ENCODE results near the gene ST6GALNAC1.
"Not testable (repeated sequence)": the region's sequence is repeated elsewhere in the genome, so short reads cannot be mapped to it uniquely, and the experiment has no call there.

Gene ST6GALNAC1

DNA sequence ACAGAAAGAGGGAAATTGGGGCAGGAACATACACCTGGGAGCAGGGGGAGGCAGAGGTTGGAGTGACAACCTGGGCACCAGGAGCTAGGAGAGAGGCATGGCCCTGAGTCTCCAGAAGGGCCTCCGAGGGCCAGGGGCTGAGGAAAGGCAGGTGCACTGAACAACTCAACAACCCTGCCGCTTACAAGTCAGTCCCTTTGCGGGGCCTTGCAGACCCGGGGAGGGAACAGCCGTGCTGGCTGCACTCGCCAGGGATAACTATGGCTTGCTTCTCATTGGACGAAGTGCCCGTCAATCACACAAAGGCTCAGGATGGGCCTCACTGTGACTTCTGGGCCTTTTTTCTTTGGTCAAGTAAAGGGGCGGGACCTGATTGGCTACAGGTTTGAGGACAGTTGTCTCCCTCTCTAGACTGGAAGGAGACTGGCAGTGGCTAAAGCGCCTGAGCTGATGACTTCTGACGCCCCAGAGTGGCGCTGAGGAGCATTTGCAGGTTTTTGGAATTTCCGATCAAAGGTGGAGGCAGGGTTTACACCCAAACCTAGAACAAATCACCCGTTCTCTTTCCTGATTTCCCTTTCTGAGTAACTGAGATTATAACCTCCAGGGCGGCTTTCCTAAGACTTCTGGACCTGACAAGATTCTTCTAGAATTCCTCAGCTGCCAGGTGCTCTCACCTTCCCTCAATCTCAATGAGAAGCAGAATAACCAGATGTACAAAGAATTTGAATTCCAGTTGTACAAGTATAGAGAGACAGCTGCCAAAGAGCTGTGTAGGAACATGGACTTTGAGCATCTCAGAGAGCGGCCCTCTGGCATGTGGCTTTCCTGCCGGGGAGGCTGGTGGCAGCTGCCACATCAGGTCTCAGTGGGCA, 30.3 kb downstream of the ST6GALNAC1 start:
- DNase-seq (ENCODE audit: low read depth in 2 of 3, low spot score in 2 of 3), result no peak

DNA sequence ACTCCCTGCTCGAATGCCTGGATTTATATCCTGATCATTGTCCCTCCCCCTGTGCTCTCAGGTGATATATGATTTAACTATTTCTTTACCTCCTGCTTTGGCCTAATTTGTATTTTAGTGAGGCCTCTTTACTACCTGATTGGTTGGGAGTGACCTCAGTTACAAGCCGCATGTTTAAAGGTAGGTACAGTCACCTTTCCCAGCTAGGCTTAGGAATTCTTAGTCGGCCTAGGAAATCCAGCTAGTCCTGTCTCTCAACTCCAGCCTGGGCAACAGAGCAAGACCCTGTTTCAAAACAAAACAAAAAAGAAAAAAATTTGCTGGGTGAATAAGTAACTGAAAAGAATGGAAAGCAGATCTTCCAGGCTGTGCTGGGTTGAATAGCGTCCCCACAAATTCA, 31.1 kb downstream of the ST6GALNAC1 start:
- DNase-seq (ENCODE audit: low read depth in 2 of 3, low spot score in 2 of 3), result no peak

DNA sequence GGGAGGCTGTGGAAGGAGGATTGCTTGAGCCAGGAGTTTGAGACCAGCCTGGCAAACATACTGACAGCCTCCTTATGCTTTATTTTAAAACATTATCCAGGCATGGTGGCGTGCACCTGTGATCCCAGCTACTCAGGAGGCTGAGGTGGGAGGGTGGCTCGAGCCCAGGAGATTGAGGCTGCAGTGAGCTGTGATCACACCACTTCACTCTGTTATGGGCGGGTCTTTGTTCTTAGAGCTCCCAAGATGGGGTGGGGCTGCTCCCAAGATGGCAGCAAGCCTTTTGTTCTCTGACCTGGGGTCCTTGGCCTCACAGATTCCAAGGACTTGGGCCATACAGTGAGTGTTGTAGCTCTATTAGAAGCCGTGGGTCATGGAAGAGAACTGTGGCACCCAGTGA, 31.8 kb downstream of the ST6GALNAC1 start:
- no peak for DNase-seq (ENCODE audit: low read depth in 2 of 3, low spot score in 2 of 3)

DNA sequence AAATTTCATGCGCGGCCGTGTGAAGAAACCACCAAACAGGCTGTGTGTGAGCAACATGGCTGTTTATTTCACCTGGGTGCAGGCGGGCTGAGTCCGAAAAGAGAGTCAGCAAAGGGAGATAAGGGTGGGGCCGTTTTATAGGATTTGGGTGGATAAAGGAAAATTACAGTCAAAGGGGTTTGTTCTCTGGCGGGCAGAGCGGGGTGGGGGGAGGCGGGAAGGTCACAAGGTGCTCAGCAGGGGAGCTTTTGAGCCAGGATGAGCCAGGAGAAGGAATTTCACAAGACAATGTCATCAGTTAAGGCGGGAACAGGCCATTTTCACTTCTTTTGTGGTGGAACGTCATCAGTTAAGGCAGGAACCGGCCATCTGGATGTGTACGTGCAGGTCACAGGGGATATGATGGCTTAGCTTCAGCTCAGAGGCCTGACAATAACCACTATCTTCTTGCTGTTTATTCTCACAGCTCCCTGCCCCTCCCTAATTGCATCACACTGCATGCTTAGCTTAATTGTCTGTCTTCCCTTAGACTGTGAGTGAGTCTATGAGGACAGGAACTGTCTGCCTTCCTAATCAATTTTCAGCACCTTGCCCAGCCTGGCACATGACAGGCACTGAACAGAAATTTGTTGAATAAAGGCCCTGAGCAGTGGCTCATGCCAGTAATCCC, 32.3 kb downstream of the ST6GALNAC1 start:
- not testable (repeated sequence) for DNase-seq (ENCODE audit: low read depth in 2 of 3, low spot score in 2 of 3)

DNA sequence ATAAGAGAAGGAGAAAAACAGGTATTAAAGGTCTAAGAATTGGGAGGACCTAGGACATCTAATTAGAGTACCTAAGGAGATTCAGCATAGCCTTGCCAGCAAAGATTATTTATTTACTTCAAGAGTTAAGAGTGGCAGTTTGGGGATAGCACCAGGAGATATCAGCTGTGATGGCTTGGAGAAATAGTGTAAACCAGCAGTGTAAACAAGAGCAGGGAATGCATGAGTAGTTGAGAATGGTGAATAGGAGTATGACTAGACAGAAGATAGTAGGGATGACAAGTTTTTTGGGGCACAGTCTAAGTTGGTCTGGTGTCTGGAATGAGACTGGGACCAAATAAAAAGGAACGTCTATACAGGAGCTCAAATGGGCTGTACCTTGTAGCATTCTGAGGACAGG, 36.9 kb downstream of the ST6GALNAC1 start:
- DNase-seq (ENCODE audit: low read depth in 2 of 3, low spot score in 2 of 3), result not testable (repeated sequence)

DNA sequence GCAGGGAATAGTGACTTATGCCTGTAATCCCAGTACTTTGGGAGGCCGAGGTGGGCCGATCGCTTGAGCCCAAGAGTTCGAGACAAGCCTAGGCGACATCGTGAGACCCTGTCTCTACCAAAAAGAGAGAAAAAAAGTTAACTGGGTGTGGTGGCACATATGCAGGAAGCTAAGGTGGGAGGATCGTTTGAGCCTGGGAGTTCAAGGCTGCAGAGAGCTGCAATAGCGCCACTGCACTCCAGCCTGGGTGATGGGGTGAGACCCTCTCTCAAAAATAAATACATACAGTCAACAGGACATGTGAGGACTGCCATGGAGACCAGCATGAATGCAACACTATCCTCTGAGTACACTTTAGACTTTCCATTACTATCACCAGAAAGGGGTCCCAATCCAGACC, 42.5 kb downstream of the ST6GALNAC1 start:
- DNase-seq (ENCODE audit: low read depth in 2 of 3, low spot score in 2 of 3), result no peak

DNA sequence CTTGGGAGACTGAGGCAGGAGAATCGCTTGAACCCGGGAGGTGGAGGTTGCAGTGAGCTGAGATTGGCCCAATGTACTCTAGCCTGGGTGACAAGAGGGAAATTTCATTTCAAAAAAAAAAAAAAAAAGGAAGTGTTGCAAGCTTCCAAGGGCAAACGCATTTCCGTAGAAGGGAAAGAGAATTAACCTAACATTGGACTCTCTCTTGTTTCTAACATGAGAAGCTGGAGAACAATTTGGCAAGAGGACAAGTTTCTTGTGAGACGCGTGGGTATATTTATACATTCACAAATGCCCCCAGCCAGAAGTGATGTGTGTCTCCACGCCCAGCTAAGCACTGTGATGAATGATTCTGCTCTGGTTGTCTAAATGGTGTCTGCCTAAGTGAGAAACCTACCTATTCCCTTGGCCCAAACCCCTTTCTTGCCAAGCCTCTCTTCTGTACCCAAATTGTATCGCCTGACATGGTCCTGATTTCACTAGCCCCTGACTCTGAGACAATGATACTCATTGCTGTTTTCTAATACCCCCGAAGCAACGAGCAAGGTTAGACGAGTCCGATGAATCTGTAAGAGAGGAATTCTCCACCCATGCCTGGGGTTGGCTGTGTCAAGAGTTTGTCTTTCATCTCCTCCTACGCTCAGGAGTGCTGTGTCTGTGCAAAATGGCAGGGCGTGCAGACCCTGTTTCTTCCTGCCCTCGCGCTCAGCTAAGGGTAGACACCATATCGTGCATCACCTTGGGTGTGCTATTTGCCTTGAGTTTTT, 43.7 kb downstream of the ST6GALNAC1 start:
- no peak for DNase-seq (ENCODE audit: low read depth in 2 of 3, low spot score in 2 of 3)

DNA sequence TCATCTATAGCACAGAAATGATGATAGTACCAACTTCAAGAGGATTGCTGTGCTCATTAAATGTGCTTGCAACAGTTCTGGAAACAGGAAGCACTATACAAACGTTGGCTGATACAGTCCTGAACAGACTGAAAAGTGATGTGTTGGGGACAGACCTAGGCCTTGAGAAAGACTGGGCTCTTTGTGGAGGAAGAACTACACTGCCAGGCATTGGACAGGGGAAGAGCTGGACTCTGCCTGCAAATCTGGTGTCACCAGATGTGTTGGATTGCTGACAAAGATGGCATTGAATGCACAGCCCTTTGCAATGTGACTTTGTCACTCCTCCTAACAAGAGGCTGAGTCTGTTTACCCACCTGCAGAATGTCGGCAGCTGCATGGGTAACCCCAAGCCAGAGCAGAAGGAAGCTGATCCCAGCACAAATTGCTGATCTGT, 45.5 kb downstream of the ST6GALNAC1 start:
- no peak for DNase-seq (ENCODE audit: low read depth in 2 of 3, low spot score in 2 of 3)

DNA sequence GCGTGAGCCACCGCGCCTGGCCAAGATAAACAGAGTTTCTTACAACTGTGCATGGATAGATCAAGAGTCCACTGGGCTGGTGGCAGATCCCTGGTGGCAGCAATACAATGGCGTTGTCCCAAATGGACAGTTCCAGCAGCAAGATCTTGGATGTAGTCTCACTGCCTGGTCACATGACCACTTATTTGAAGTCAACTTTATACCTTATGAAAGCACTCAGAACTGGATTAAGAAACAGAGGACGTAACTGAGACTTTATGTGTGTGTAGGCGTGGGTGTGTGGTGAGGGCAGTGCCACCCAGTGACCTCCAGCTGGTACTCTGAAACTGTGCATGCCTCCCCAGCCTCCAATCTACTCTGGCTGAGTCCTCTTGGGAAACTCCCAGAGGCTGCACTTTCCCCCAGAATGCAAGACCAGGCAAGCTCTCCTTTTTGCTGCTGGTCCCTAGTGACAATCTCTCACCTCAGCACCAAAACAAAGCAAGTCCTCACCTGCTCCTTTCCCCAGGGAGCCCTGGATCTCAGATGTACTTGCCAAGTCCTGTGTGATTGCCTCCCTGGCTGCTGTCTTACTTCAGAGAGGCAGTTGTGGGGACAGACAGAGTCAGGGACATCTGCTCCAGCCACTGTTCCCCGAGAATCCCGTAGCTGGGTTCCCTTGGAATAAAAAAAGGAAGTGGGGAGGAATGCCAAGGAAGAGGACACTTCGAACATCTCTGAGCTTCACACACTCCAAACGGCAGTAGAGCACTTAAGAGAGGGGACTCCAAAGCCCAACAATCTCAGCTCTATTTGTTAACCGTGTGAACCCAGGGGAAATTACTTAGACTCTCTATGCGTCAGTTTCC, 46.2 kb downstream of the ST6GALNAC1 start:
- DNase-seq (ENCODE audit: low read depth in 2 of 3, low spot score in 2 of 3), result no peak

DNA sequence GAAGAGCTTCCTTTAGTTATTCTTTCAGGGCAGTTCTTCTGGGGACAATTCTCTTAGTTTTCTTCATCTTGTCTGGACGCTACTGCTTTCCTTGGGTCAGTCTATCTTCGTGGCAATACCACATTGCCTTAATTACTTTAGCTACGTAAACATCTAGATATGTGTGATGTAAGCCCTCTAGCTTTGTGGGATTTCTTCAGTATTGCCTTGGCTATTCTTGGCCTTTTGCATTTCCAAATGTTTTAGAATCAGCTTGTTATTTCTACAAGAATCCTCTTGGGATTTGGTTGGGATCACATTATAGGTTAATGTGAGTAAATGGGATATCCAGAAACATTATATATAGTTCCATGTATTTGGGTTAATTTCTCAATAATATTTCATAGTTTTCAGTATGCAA, 48.9 kb downstream of the ST6GALNAC1 start:
- no peak for DNase-seq (ENCODE audit: low read depth in 2 of 3, low spot score in 2 of 3)

DNA sequence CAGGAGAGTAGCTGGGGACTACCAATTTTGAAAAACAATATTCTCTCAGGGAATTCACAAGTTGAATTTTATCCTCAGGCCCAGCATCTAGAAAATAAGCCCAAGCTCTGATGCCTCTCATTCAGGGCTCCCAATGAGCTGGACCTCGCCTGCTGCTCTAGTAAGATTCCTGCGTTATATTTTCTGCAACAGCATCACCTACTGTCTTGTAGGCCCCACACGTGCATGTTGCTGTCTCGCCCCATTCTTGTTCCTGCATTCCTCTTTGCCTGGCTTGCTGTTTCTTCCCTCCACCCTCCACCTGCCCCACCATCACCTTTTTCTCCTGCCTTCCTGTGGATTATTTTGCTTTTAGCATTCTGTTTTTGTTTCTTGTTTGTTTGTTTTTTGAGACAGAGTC, 49.6 kb downstream of the ST6GALNAC1 start:
- DNase-seq (ENCODE audit: low read depth in 2 of 3, low spot score in 2 of 3), result no peak

DNA sequence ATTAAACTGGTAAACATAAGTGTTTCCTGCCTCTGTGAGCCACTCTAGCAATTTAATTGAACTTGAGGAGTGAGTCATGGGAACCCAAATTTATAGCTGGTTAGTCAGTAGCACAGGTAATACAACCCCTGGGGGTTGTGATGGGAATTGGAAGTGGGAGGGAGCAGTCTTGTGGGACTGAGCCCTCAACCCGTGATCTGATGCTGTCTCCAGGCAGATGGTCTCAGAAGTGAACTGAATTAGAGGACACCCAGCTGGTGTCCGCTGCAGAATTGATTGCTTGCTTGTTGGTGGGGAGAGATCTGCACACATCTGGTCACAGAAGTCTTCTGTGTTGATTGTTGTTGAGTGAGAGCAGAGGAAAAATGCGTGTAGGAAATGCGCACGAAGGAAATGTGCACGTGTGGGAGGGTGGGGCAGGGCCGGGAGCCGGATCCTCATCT, 50.2 kb downstream of the ST6GALNAC1 start:
- no peak for DNase-seq (ENCODE audit: low read depth in 2 of 3, low spot score in 2 of 3)

DNA sequence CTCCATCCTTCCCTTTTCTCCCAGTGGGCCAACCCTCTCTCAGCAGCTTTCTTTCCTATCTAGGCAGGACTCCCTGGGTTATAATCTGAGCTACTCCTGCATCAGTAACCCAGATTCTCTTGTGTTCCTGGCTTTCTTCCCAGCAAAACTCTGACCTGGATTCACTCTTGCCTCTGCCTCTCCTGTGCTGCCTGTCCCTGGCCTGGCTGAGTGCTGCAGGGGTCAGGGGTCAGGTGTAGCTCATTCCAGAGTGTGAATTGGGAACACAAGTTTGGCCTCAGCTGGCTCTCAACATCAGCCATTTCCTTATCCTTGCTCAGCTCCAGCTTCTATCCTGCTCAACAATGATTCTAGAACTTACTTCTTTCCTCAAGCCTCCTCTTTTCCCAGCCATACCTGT, 55.4 kb downstream of the ST6GALNAC1 start:
- DNase-seq (ENCODE audit: low read depth in 2 of 3, low spot score in 2 of 3), result no peak

DNA sequence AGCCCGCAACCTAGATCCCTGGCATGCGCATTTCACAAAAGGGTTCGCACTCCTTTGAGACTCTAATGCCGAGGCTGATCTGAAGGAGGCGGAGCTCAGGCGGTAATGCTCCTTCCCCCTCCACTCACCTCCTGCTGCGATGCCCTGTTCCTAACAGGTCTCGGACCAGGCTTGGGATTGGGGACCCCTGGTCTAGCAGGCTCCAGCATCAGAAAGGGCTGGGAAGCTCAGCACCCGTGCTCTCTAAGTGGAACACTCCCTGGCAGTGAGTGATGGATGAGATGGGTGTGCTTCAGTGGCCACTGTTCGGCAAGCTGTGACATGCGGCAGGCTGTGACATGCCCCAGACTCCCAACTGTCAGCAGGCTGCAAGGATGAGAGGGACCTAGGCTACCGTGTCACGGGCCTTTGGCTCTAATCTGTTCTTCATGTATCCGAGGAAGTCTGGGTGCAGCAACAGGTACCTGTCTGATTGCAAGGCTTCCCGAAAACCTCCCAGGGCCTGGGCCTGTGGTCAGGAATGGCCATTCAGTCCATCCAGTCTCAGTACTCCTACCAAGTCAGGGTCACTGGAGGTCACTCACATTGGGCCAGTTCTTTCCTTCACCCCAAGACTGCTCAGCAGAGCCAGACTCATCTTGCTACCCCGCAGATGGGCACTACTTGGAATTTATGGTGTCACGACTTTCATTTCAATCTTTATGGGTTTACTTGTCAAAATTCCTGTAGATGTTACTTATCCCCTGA, 56.6 kb downstream of the ST6GALNAC1 start:
- DNase-seq (ENCODE audit: low read depth in 2 of 3, low spot score in 2 of 3), result no peak

DNA sequence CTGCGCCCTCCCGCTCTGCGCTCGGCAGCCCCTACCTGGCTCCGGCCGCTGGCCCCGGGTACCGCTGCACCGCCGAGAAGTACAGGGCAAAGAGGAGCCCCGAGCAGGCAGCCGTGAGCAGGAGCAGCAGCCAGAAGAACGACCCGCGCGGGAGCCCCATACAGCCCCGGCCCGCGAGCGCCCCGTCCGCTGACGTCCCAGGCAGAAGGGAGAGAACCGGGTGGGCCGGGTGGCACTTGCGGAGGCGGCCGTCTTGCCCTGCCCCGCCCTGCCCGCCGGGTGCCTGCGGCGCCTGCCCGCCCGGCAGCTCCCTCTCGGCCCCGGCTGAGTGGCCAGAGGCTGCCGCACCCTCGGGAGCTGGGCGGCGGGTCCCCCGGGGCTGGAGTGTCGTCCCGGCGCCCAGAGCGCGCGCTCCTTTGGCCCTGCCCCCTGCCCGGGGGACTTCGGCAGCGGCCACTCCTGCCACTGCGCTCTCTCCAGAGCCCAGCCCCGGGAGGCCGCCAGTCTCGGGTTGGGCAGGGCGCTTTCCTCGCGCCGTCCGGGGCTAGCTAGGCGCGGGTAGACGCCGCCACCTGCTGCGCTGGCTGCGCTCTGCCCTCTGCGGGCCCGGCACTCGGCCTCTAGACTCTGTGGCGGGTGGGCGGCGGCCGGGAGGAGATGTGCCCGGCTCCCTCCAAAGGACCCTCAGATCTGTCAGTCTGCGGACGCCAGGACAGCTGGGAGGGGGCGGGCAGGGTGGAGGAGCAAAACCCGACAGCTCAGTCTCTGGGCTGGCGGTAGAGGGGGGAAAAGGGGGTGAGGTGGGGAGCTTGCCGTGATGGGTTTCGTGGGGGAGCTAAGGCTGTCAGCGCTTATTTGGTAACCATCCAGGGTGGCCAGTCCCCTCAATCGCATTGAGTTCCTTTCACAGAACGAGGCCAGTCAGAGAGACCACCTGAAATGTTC, 57.6 kb downstream of the ST6GALNAC1 start, which contains the start of gene ST6GALNAC2:
TSS of gene ST6GALNAC2 (minus strand) at position 212 of the 945 bp plus-strand sequence. CDS start at position 160, 52 bp downstream.
- no peak for DNase-seq (ENCODE audit: low read depth in 2 of 3, low spot score in 2 of 3)

DNA sequence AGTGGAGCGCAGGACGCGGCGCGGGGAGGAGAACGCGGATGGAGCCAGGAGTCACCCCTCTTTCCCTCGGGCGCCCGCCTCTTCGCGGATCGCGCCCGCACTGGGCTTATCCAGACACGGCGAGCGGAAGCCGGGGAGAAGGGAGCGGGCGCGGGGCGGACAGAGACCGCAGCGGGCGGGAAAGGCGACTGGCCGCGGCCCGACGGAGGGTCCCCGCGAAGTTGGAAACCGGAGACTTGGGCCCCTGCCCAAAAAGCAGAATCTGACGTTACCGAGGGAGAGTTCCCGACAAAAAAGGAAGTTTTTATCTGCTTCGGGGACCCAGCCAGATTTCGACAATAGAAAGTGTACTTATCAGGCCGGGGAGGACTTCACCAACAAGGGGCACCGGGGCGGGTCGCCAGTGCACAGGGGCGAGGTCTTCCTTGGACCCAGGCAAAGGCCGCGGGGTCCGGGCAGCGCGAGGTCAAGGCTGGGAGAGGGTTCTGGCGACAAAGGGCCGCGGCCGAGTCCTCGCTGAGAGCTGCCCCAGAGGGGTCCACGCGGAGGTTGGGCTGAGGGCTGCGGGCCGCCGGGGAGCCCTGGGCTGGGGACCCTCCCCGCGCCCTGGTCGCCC, 58.4 kb downstream of the ST6GALNAC1 start:
- DNase-seq (ENCODE audit: low read depth in 2 of 3, low spot score in 2 of 3), result no peak

DNA sequence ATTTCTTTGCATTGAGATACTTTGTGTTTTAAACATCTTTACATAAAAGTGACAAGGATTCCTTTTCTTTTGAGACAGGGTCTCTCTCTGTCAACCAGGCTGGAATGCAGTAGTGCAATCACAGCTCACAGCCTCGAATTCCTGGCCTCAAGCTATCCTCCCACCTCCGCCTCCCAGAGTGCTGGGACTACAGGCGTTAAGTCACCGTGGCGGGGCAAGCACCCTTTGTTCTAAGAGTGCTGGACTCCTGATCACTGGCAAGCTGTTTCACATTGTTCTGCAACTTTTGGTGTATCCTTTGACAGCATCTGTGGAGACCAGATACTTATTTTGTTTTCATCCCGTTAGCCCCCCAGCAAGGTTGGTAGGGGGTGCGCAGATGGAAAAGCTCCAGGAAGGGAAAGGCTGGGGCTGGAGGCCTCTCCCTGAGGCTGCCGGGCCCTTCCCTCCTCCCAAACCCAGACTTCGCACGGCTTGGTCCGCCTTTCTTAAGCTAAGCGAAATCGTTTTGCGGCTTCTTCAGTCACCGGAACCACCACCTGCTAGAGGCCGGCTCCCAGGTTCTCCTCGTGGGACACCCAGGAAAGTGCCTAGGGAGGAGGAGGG, 59.0 kb downstream of the ST6GALNAC1 start:
- DNase-seq (ENCODE audit: low read depth in 2 of 3, low spot score in 2 of 3), result no peak

DNA sequence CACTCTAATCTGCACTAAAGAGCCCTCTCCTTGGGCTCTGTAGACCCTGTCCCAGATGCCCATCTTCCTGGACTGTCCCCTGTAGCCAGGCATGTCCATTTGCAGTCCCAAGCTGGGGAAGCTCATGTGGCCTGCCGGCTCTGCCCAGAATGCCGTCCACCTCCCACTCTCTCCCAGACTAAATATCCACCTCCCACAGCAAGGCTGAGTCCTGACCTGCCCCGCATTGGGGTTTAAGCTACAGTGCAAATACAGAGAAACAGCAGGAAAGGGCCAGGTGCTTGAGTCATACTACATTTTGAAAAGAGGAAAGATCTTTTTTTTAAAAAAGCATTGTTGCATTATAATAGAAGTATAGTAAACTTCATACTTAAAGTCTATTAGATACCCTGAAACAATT, 60.9 kb downstream of the ST6GALNAC1 start:
- no peak for DNase-seq (ENCODE audit: low read depth in 2 of 3, low spot score in 2 of 3)
